Epithelial cell of esophagus (primary cell): ENCODE measurements around the gene TELO2.

Source experiments
- DNase-seq: peaks from one replicate; pipeline ENCODE4 v3.0.0; 2010; ENCODE audit warnings: low read depth
- H3K4me3 ChIP-seq: 2 replicates; pipeline ENCODE4 v1.5.1; 2011; ENCODE audit warnings: mild to moderate bottlenecking, low read length, control low read depth
- TF ChIP-seq, protein P1 (sequence below): IDR thresholded peaks from 2 replicates; pipeline ENCODE4 v1.5.1; 2011; ENCODE audit warnings: low read depth, mild to moderate bottlenecking, low read length, control low read depth, inconsistent platforms; ENCODE audit not compliant: insufficient read depth; ENCODE audit errors: missing control alignments

Gene TELO2

DNA sequence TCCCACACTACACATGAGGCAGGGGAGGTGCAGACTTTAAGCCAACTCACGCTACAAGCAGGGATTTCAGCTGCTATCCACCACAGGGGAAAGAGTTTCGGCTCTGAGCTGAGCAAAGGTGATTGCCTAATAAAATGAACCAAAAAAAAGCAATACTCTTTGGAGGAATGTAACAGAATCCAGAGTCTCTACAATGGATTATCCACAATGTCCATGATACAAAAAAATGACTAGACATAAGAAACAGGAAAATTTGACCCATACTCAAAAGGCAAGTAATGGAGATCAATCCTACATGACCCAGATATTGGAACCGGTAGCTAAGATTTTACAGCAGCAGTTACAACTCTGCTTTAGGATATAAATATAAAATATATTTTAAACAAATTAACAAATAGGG, 21.3 kb downstream of the TELO2 start:
- no peak overlapping the region for H3K4me3 ChIP-seq
- no peak for DNase-seq
- TF ChIP-seq, protein P1, sequence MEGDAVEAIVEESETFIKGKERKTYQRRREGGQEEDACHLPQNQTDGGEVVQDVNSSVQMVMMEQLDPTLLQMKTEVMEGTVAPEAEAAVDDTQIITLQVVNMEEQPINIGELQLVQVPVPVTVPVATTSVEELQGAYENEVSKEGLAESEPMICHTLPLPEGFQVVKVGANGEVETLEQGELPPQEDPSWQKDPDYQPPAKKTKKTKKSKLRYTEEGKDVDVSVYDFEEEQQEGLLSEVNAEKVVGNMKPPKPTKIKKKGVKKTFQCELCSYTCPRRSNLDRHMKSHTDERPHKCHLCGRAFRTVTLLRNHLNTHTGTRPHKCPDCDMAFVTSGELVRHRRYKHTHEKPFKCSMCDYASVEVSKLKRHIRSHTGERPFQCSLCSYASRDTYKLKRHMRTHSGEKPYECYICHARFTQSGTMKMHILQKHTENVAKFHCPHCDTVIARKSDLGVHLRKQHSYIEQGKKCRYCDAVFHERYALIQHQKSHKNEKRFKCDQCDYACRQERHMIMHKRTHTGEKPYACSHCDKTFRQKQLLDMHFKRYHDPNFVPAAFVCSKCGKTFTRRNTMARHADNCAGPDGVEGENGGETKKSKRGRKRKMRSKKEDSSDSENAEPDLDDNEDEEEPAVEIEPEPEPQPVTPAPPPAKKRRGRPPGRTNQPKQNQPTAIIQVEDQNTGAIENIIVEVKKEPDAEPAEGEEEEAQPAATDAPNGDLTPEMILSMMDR, result no peak

DNA sequence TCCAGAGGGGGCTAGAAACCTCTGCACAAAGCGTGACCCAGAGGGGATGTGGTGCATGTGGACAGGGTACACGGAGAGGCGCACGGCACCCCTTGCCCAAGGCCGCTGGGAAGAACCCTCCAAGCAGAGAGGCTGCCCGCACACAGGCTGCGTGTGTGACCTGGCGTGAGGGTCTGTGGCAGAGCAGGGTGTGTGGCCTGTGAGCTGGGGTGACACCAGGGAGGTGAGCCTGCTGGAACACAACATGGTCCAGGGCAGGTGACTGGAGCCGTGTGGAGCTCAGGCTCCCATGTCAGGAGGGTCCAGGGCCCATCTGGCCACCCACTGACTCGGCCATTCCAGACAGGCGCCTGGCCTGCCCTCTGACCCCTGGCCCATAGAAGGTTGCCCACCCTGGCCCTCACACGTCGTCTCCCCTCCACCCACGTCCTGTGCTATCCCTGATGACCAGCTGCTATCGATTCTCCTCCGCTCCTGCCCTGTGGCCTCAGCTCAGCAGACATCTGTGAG, 25.5 kb downstream of the TELO2 start:
- no peak for DNase-seq
- TF ChIP-seq, protein P1, result no peak
- no peak overlapping the region for H3K4me3 ChIP-seq

DNA sequence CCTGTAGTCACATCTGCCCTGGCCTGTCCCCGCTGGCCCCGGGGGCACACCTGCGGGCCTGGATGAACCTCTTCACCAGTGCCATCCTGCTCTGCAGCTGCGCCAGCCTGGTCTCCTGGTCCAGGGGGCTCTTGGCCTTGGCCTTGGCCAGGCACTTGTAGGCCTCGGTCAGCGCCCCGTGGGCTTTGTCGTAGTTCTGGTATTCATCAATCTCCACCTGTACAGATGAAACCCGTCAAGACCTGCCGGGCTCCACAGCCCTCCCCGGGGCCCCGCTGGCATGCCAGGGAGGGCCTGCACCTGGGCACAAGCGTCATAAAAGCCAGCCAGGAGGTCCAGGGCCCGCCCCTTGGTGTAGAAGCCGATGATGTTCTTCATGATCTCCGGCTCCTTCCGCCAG, 26.7 kb downstream of the TELO2 start:
- DNase-seq, result no peak
- no peak overlapping the region for H3K4me3 ChIP-seq
- TF ChIP-seq, protein P1, result no peak

DNA sequence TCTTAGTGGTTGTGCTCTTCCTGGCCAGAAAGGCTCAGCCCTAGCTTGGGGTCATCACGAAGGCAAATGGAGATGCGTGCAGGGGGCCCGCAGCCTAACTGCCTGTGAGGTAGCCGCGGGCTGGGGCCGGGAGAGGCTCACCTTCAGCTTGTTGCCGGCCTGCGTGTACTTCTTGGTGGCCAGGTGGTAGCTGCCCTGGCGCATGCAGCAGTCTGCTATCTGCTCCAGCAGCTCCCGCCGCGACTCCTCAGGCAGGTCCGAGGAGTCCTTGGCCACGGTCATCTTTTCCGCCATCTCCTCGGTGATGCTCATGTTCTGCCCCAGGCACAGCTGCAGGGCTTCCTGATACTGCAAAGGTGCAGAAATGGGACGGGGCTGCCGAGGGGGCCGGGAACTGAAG, 27.3 kb downstream of the TELO2 start:
- DNase-seq, result no peak
- TF ChIP-seq, protein P1, result no peak
- H3K4me3 ChIP-seq, result no peak overlapping the region

DNA sequence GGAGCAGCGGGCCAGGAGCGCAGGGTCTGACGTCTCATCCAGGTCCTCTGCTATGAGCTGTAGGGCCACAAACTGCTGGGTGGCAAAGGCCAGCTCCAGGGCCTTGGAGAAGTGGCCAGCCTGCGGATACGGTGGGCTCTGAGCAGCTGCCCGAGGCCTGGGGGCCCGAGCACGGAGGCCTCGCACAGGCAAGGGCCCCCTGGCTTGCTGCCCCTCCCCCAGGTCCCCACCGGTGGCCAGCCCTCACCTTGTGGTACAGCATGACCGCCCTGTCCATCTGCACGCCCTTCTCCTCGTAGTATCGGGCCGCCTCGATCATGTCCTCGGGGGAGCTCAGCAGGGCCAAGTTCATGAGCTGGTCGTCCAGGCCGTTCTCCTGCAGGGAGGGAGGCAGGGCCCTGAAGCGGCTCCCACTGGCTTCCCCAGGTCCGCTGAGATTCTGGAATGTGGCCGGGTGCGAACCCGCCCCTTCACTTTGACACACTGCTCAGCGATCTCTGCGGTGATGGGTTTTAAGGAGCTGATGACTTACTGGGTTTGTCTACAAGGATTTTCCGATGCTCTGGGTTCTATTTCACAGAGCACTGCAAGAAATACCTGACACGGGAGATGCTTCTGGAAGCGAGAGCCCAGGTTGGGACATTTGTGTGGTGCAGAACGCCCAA, 30.6 kb downstream of the TELO2 start:
- no peak overlapping the region for H3K4me3 ChIP-seq
- TF ChIP-seq, protein P1, result no peak
- no peak for DNase-seq

DNA sequence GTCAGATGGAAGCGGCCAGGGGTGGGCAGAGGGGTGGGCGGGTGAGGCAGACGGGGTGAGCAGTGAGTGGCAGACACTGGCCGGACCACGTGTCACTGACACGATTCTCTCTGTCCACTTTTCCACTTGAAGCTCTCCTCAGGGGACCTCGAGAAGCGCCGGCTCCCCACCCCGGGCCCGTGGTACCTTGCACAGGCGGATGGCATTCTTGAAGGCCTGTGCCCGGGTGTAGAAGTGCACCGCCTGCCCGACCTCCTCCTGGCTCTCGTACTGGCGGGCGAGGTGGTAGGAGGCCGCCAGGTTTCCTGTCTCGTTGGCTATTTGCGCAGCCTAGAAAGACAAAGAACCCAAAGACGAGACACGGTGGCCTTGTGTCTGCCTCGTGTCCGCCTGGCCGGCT, 31.2 kb downstream of the TELO2 start:
- no peak overlapping the region for H3K4me3 ChIP-seq
- DNase-seq, result no peak
- TF ChIP-seq, protein P1, result no peak
